Mucosa of stomach (tissue), 1 donor: ENCODE data around the gene TAF5L.
"Not testable (repeated sequence)": the region's sequence is repeated elsewhere in the genome, so short reads cannot be mapped to it uniquely, and the experiment has no call there.

Experiments
- H3K27me3 ChIP-seq: one replicate; pipeline ENCODE4 v1.7.0; 2013; ENCODE audit warnings: mild to moderate bottlenecking, low read length; ENCODE audit not compliant: control insufficient read depth, insufficient read depth
- H3K36me3 ChIP-seq: one replicate; pipeline ENCODE4 v1.7.0; 2013; ENCODE audit warnings: low read length; ENCODE audit not compliant: control insufficient read depth, insufficient read depth
- H3K4me1 ChIP-seq: one replicate; pipeline ENCODE4 v1.7.0; 2013; ENCODE audit warnings: mild to moderate bottlenecking, low read length; ENCODE audit not compliant: control insufficient read depth, insufficient read depth
- H3K4me3 ChIP-seq: one replicate; pipeline ENCODE4 v1.7.0; 2013; ENCODE audit warnings: low read length
- H3K9ac ChIP-seq: one replicate; pipeline ENCODE4 v1.7.0; 2013; ENCODE audit warnings: mild to moderate bottlenecking, low read length, moderate library complexity
- H3K9me3 ChIP-seq: one replicate; pipeline ENCODE4 v1.7.0; 2013; ENCODE audit warnings: mild to moderate bottlenecking, low read length, moderate library complexity; ENCODE audit not compliant: control insufficient read depth
- donor health status: Pancreatic carcinoma.

Gene TAF5L

DNA sequence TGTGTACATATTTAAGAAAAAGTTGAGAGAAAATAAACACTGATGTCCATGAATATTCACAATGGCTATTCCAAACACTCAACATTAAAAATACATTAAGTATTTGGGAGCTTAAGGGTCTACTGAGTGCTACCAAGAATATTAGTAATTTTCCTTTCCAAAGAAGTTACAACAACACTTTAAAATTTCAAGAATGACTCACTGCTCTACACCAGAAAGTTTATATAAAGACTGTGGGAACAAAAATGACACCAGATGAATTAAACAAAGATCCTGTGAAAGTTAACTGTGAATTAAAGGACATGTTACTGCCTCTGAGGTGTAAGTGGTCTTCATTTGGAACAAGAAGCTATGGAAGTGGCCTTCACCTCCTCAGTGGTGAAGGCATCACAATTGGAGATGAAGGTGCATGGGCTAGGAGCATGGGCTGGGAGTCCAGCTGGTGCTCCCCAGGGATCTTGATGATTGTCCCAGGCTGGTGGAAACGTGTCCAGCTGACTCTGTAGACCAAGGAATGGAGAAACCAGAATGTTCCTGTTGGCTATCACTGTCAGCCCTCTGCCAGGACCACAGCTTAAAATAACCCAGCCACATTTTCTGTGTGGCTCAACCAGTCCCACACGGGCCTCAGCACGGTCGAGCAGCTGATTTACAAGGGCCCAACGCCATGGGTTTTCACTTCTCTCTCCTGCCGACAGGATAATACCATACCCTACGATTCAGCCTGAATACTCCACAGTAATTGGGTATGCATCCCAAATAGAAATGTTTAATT, 28.8 kb downstream of the TAF5L start:
- Histone ChIP-seq H3K9me3 (no peaks in the 10 kb centered on the region), H3K4me1 (peaks cover 7% of the 10 kb centered on the region), H3K4me3 (no peak overlapping the region), H3K36me3 (peaks cover 4% of the 10 kb centered on the region), H3K27me3 (no peaks in the 10 kb centered on the region), H3K9ac (no peak overlapping the region)

DNA sequence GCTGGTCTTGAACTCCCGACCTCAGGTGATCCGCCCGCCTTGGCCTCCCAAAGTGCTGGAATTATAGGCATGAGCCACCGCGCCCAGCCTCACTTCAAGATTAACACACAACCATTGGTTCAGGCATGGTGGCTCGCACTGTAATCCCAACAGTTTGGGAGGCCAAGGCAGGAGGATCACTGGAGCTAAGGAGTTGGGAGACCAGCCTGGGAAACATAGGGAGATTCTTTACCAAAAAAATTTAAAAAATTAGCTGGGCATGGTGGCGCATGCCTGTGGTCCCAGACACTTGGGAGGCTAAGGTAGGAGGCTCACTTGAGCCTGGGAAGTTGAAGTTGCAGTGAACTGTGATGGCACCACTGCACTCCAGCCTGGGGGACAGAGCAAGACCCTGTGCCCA, 30.0 kb downstream of the TAF5L start:
- not testable (repeated sequence) for H3K36me3 ChIP-seq, H3K4me1 ChIP-seq, H3K27me3 ChIP-seq, H3K4me3 ChIP-seq, H3K9me3 ChIP-seq, H3K9ac ChIP-seq

DNA sequence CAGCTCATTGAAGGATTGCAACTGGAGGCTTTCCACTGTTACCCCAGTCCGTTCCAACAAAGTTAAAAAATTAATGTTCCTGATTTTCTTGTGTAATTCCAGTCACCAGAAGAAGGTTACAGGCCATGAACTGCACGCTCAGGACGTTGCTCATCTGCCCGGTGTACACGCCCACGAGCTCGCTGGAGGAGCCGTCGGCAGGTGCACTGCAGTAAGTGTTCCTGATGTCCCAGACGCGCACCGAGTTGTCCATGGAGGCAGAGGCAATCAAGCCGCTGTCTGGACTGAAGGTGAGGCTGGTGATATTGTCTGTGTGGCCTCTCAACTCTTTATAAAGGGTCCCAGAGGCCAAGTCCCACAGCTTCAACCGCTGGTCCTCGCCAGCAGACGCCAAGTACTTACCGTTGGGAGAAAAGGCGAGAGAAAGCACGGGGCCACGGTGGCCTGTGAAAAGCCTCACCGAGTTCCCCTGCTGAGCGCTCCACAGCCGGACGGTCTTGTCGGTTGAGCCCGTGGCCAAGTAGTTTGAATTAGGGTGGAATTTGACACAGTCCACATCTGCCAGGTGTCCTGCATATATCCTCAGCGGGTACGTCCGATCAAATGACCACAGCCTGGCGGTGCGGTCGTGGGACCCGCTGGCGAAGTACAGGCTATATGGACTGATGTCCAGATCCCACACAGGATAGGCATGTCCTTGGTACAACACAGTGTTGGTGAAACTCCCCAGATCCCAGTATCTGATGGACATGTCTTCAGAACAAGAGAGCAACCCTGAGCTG, 31.5 kb downstream of the TAF5L start:
- peaks cover 4% of the 10 kb centered on the region for H3K36me3 ChIP-seq
- no peak overlapping the region for H3K9ac ChIP-seq
- H3K4me3 ChIP-seq: no peak overlapping the region
- no peaks in the 10 kb centered on the region for H3K27me3 ChIP-seq
- no peaks in the 10 kb centered on the region for H3K9me3 ChIP-seq
- no peaks in the 10 kb centered on the region for H3K4me1 ChIP-seq

DNA sequence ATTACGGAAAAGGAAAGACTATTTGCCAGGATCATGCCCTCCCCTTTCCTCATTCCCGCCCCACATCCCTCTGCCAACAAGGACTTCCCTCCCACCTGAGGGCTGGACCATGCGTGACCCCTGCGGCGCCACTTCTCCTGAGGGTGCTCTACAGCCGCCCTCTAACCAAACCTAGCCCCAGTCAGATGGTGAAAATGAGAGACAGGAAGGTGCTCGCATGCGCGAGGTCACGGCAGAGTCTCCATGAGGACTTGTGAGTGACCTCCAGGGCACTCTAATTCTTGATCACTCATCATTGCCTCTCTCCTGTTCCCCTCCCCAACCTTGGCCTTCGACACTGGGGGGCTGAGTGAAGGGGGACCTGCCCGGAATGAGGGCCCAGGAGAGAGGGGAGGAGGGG, 32.1 kb downstream of the TAF5L start:
- Histone ChIP-seq H3K36me3 (peaks cover 4% of the 10 kb centered on the region), H3K4me1 (no peaks in the 10 kb centered on the region)

DNA sequence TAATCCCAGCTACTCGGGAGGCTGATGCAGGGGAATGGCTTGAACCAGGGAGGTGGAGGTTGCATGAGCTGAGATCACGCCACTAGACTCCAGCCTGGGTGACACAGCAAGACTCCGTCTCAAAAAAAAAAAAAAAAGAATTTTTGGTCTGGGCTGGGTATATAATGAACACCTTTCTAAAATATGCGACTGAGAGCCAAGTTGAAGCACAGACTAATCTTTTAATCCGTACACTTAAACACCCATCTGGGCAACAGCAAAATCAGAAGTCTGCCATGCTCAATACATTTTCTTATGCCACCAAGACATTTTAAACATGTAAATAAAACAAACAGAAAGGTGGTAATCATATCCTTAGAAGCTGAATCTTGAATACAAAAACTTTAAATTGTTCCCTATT, 35.8 kb downstream of the TAF5L start:
- Histone ChIP-seq H3K4me3 (no peak overlapping the region), H3K4me1 (no peaks in the 10 kb centered on the region), H3K36me3 (peaks cover 4% of the 10 kb centered on the region)

More for the DNA sequence above, 32.1 kb downstream of the TAF5L start:
- Histone ChIP-seq H3K9me3 (no peaks in the 10 kb centered on the region), H3K4me3 (no peak overlapping the region), H3K27me3 (no peaks in the 10 kb centered on the region), H3K9ac (no peak overlapping the region)

DNA sequence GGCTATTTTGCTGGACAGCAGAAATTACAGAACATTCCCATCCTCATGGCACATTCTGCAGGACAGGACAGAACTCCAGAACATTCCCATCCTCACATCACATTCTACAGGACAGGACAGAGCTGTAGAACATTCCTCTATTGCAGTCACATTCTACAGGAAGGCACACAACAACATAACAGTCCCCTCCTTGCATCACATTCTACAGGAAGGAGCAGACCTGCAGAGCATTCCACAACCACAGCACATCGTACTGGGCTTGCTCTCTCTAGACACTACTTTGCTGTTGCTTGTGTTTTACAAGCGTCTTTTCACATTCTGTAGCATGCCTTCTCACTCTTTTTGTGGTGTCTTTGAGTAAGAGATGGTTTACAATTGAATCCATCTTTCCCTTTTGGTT, 40.6 kb downstream of the TAF5L start:
- Histone ChIP-seq H3K4me3 (no peak overlapping the region), H3K4me1 (peaks cover 7% of the 10 kb centered on the region), H3K36me3 (no peaks in the 10 kb centered on the region), H3K27me3 (no peaks in the 10 kb centered on the region), H3K9ac (no peak overlapping the region), H3K9me3 (no peaks in the 10 kb centered on the region)

More for the DNA sequence above, 35.8 kb downstream of the TAF5L start:
- Histone ChIP-seq H3K9ac (no peak overlapping the region), H3K27me3 (no peaks in the 10 kb centered on the region), H3K9me3 (no peaks in the 10 kb centered on the region)

DNA sequence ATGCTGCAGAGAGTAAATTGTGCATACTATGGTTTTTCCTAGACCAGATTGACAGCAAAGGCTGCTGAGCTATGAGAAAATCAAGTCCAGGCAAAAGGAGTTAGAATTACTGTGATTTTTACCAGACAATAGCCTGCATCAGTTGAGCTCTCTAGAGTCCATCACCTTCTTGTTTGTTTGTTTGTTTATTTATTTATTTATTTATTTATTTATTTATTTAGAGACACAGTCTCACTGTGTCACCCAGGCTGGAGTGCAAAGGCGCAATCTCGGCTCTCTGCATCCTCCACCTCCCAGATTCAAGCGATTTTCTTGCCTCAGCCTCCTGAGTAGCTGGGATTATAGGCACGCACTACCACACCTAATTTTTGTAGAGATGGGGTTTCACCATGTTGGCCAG, 43.2 kb downstream of the TAF5L start:
- Histone ChIP-seq H3K36me3 (no peaks in the 10 kb centered on the region), H3K9ac (no peak overlapping the region), H3K4me3 (no peak overlapping the region), H3K4me1 (peaks cover 16% of the 10 kb centered on the region), H3K9me3 (no peaks in the 10 kb centered on the region), H3K27me3 (no peaks in the 10 kb centered on the region)

DNA sequence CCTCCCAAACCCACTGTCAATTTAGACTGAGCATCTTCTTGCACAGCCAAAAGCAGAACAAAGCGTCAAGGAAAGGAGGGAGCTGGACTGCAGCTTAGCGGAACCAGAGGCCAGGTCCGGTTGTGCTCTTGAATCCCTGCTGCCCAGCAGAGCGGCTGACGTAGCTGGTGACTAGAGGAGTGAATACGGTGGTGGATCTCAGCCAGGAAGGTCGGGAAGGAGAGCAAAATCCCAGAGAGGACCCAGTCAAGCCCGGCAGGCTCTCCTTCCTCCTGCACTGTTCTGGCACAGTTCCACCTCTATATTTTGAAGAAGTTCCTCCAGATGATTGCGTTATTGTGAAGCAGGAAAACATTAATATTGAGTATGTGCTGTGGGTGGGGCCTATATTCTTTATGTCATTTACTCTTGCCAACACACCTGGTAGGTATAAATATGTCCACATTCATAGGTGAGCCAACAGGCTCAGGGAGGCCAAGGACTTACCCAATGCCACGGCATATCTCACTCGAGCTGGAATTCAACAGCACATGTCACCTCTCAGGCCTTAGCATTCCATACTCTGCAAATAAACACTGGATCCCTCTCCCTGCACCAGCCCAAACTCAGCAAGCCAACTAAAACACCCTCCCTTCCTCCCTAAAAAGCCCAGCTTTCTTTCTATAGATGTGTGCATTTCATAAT, 43.8 kb downstream of the TAF5L start:
- no peak overlapping the region for H3K4me3 ChIP-seq

DNA sequence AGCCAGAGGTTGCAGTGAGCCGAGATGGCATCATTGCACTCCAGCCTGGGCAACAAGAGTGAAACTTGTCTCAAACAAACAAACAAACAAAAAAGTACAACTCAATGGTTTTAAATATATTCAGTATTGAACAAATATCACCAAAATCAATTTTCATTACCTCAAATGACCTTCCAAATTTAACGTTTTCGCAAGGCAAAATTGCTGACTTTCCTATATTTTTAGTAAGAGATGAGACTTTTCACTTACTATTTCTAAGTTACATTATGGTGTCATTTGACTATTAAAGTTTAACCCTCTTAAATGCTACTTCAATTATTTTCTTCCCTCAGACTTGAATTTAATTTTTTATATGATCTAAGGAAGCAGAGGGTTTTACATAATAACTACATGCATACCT, 44.4 kb downstream of the TAF5L start:
- Histone ChIP-seq H3K9ac (no peak overlapping the region), H3K4me1 (peaks cover 16% of the 10 kb centered on the region), H3K4me3 (no peak overlapping the region), H3K9me3 (no peaks in the 10 kb centered on the region), H3K27me3 (no peaks in the 10 kb centered on the region), H3K36me3 (no peaks in the 10 kb centered on the region)

More for the DNA sequence above, 43.8 kb downstream of the TAF5L start:
- Histone ChIP-seq H3K9me3 (no peaks in the 10 kb centered on the region), H3K36me3 (no peaks in the 10 kb centered on the region), H3K4me1 (peaks cover 16% of the 10 kb centered on the region), H3K27me3 (no peaks in the 10 kb centered on the region), H3K9ac (no peak overlapping the region)

DNA sequence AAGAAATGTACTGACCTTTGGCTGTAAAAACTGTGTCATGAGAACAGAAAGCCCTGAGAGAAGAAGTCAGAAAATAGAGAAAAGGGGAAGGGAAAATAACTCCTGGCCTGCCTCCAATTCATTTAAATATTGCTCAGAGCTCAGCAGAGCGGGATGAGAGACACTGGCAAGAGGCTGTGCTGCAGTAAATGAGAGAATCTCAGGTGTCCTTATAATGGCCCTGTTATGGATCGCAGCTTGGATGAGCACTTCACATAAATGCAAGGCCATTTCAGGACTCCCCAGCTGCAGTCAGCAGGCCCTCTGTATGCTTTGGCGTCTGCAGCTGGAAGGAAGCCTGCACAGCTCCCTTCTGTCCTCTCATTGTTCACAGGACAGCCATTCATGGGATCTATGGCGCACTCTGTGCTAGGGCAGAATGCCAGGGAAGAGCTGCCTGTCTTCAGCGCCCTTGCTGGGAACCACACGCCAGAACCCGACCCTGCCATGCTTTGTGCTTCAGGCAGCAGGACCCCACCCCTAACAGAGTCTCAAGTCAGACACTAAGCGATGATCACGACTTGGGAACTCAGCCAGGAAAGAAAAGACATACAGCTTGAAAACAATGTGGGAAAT, 46.8 kb downstream of the TAF5L start:
- Histone ChIP-seq H3K4me3 (no peak overlapping the region), H3K4me1 (peaks cover 16% of the 10 kb centered on the region), H3K9ac (no peak overlapping the region), H3K36me3 (no peaks in the 10 kb centered on the region), H3K9me3 (no peaks in the 10 kb centered on the region), H3K27me3 (no peaks in the 10 kb centered on the region)

DNA sequence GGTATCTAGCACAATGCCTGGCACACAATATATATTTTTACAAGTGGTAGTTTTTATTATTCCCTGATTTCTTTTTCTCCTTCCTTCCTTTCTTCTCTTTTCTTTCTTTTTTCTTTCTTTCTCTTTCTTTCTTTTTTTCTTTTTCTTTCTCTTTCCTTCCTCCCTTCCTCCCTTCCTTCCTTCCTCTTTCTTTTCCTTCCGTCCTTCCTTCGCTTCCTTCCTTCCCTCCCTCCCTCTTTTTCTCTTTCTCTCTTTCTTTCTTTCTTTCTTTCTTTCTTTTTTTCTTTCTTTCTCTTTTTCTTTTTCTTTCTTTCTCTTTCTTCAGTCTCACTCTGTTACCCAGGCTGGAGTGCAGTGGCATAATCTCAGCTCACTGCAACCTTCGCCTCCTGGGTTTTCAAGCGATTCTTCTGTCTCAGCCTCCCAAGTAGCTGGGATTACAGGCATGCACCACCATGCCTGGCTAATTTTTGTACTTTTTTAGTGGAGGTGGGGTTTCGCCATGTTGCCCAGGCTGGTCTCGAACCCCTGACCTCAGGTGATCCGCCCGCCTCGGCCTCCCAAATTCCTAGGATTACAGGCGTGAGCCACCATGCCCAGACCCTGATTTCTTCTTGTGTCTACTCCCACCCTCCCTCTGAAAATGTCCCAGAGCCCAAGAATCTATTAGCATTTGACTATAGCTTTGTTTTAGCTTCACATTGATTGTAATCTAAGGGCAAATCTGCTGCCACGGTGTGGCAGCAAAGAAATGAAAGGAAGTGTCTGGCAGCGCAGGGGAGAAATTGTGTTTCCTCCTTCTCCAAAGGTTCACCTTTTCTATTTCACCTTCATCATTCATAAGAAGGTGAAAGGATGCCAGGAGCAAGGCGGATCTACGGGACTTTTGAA, 47.5 kb downstream of the TAF5L start:
- Histone ChIP-seq H3K9me3 (no peaks in the 10 kb centered on the region), H3K36me3 (no peaks in the 10 kb centered on the region), H3K9ac (no peak overlapping the region), H3K27me3 (no peaks in the 10 kb centered on the region), H3K4me3 (no peak overlapping the region), H3K4me1 (peaks cover 16% of the 10 kb centered on the region)
